Stimulated activated CD4-positive, alpha-beta T cell treated with anti-CD3 and anti-CD28 coated beads, Interleukin-12 subunit alpha, Interleukin-12 subunit beta, amount 100 ng/mL, for 48 hours (primary cell): ENCODE data around the gene SFT2D2.

Experiments used
- DNase-seq, 3 donors: peaks; one replicate each; pipeline ENCODE4 v3.0.0-alpha.2; 2020; ENCODE audit warnings: low read depth in 2 of 3, low spot score in 1 of 3

The SFT2D2 gene

DNA sequence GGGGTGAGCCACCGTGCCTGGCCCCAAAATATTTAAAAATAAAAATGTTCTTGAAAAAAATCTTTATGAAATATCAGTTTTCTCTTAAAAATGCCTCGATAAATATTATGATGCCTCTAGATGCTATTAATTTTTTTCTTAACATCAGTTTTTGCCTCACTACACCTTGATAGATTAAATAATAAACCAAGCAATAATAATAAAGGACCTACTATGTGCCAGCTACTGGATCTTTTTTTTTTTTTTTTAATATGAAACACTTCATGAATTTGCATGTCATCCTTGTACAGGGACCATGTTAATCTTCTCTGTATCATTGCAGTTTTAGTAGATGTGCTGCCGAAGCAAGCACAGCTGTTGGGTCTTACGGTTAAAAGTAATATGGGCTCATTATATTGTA lies 37.3 kb downstream of the SFT2D2 start:
- no peak for DNase-seq

GRCh38 chr1:168264296-168264695 lies 38.5 kb downstream of the SFT2D2 start:
- no peak for DNase-seq

DNA sequence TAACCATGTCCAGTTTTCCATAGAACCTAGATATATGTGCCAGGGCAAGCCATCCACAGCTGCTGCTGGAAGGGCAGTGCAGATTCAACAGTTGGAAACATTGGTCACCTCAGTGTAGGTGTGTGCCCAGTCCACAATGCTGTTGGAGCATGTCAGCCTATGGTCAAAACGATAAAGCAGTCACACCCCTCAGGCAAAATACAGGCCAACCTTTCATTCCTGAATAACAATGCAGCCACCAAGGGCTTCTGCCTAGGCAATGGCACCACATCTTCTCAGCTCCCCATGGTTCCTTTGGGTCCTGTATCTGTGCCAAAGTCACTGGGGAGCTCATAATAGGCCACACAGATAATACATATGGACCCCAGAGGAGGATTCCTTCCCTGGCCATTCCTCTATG lies 39.8 kb downstream of the SFT2D2 start:
- DNase-seq = no peak

DNA sequence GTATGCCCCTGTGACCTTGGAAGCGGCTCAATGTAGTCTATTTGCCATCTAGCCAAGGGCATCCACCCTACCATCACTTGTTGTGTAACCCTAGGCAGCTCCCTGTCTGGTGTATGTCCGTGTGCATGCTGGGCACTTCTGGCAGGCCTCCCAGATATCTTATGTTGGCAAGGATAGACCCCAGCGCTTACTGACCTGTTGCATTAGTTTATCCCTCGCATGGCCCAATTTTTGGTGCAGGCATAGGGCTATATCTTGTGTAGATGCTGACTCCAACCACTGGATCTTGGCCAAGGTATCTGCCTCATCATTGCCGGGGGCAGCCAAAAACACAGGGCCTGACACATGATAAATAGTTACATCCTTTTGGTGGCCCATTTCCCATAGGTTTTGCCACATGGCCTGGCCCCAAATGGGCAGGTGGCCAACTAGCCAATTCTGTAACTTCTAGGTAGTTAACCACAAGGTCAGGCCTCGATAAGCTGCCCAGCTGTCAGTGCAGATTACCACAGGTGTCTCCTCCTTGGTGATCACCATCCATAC lies 40.9 kb downstream of the SFT2D2 start:
- no peak for DNase-seq

DNA sequence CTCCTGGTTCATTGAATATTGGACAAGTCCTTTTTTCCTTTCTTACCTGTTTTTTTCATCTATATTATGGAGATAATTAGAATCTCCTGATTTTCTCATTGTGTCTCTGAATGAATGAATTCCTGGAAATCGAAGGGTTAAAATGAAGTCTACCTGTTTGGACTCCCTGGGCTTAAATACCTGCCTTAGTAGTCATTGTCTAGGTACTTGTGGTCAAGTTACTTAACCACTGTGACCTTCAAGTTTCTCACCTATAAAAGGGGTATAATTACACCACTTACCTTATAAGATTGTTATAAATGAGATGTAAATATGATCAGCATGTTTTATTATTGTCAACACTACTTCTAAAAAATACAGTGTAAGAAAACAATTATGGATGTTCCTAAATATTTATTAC lies 45.8 kb downstream of the SFT2D2 start:
- DNase-seq = no peak

DNA sequence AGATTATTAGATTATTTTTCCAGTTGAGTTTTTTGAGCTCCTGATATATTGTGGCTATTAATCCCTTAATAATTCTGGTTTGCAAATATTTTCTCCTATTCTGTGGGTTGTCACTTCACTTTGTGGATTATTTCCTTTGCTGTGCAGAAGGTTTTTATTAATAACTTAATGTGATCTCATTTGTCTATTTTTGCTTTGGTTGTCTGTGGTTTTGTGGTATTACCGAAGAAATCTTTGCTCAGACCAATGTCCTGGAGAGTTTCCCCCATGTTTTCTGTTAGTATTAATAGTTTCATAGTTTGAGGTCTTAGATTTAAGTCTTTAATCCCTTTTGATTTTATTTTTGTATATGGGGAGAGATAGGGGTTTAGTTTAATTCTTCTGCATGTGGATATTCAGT lies 47.8 kb downstream of the SFT2D2 start:
- no peak for DNase-seq

GRCh38 chr1:168279253-168279652 lies 53.4 kb downstream of the SFT2D2 start:
- no peak for DNase-seq

GRCh38 chr1:168280296-168280927 lies 54.6 kb downstream of the SFT2D2 start, which contains the start of gene TBX19:
Gene TBX19, plus strand, starts transcription at chr1:168280877. Its CDS starts 214 bp downstream, at chr1:168281091.
- no peak for DNase-seq

DNA sequence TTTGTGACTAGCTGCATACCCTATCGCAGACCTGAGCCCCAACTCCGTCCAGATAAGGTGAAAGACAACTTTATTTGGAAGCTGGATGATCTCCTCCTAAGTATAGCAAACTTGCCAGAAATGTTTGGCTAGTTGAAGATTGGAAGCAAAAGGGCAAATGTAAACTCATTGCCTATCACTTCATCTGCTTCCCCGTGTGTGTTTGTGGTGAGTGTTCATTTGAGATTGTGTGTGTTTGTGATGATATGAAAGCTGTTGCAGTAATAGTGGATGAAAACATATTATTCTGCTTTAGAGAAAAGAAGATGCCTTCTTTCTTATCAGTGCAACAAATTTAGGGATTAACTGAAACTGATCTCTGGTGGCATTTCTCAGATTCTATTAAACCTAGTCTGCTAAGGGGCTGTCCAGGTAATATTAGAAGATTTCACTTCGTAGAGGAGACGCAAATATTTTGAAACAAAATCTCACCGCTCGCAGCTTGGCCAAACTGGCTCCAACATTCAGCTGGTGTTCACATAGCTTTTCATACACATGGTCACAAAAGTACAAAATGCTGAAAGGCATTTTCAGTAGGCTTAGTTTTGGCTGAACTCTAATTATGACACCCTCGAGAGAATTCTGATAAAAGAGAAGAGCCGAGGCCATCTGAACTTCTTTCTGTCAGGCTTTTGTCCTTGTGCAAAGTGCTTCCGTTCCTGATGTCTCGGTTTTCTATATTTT lies 56.0 kb downstream of the SFT2D2 start:
- no peak for DNase-seq

GRCh38 chr1:168285521-168285790 lies 59.7 kb downstream of the SFT2D2 start:
- DNase-seq = no peak

DNA sequence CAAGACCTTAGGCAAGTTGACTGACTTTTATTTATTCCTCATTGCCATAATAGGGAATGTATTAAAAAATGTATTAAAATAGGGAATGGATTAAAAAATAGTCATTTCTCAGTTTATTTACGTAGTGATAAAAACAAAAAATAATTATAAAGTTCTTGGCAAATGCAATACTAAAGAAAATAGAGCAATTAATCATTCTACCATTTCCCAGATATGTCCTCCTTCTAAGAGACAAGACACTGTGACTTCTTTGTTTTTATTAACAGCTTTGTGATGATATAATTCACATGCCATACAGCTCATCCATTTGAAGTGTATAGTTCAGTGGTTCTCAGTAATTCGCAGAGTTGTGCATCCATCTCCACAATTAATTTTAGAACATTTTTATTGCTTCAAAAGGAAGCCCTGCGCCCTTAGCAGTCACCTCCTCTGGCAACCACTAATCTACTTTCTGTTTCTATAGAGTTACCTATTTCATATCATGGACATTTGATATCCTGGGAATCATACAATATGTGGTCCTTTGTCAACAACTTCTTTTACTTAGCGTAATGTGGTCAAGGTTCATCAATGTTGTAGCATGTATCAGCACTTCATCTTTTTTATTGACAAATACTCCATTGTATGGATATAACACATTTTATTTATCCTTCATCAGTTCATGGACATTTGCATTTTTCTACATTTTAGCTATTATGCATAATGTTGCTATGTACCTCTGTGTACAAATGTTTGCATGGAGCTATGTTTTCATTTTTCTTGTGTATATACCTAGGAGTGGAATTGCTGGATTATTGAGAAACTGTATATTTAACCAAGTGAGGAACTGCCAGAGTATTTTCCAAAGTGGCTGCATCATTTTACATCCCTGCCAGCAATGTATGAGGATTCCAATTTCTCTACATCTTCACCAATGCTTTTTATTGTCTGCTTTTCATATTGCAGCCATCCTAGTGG lies 60.4 kb downstream of the SFT2D2 start:
- DNase-seq = no peak

DNA sequence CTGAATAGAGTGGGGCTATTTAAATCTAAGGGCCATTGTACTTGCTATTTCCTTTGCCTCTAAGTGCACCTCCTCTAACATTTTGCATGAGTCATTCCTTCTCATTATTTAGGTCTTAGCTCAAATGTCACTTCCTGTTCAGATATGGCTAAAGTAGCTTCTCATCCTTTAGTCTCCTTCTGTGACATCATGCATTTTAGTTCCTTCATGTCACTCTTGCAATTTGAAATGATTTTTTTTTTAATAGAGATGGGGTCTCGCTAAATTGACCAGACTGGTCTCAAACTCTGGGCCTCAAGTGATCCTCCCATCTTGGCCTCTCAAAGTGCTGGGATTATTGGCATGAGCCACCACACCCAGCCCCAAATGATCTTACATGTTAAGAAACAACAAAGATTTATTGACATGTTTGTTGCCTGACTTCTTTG lies 61.4 kb downstream of the SFT2D2 start:
- no peak for DNase-seq

GRCh38 chr1:168288311-168289052 lies 62.7 kb downstream of the SFT2D2 start:
- no peak for DNase-seq

- no peak for DNase-seq
Measured at GRCh38 chr1:168291222-168291837, 65.5 kb downstream of the SFT2D2 start.

DNA sequence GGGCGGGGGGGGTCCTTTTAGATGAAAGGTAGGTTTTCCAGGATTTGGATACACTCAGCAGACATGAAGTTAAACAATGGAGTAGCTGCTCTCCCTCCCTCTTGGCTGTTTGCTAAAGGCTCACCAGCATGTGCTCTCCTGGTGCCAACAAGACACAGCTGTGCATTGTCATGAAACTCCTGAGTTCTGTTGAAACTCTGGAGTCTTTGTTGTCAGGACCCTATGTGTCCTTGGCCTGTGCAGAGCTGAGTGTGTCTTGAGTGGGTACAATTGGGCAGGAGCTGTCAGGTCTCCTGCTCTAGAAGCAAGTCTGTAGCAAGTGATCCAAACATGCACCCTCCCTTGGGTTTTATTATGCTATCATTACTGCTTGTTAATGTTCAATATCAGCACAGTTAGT lies 67.6 kb downstream of the SFT2D2 start:
- no peak for DNase-seq

DNA sequence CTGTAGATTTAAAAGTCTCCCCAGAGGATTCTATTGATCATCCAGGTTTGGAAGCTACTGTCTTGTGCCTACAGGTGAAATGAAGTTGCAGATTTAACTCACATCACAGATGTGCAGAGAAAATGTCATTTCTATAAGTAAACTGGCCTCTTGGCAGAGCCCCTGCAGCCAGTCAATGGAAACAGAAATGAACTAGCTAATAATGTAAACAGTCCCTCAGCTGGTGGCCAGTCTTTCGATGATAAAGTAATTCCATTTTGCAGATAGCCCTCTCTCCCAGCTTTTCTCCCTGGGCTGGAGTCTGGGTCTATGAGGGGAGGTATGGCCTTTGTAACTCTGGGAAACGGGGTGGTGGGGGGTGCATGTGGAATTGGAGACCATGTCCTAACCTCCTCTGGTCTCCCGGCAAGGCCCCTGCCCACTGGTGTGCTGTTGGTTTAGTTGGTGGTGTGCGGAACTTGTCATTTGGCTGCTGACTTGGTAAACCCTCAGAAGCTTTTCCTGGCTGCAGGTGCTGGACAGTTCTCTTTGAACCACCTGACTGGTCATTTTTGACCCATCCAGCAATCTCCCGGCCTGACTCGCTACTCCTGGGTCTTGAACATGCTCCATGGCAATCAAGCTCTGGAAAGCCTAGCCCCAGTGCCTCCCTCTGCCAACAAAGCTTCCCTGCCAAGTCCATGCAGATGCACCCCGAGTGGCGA lies 69.8 kb downstream of the SFT2D2 start:
- no peak for DNase-seq

GRCh38 chr1:168297019-168297730 lies 71.4 kb downstream of the SFT2D2 start:
- DNase-seq = no peak

DNA sequence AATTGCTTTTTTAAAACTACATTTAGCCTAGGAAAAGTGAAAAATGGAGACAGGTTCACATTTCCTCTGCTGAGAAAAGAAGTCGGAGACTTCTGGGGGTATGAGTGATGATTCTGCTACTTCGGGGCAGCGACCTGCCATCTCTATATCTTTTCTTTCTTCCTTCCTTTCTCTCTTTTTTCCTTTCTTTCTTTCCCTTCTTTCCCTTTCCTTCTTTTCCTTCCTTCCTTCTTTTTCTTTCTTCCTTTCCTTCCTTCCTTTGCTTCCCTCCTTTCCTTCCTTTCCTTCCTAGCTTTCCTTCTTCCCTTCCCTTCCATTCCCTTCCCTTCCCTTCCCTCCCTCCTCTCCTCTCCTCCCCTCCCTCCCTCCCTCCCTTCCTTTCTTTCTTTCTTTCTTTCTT lies 72.6 kb downstream of the SFT2D2 start:
- no peak for DNase-seq

- DNase-seq = no peak
Measured at GRCh38 chr1:168300626-168301025, 74.8 kb downstream of the SFT2D2 start.
